ENCODE measurements around the gene ACTN4. TPM values are rescaled to one million over a fixed set of nuclear protein-coding genes. Genes with fewer than 3 reads are reported as not detected.
A peak's percentile ranks its signal among the peaks of the same experiment; 100 is the strongest.

Gene ACTN4
- total and polyA plus RNA-seq, 12 donors: 148 to 773 (median 558) TPM

- TF ChIP-seq CTCF (IDR thresholded peaks at IDR 0.05) (no peak), POLR2A (IDR thresholded peaks at IDR 0.05) (no peak)
These were observed 72.5 kb downstream of the ACTN4 start for GRCh38 chr19:38719761-38720558.

DNA sequence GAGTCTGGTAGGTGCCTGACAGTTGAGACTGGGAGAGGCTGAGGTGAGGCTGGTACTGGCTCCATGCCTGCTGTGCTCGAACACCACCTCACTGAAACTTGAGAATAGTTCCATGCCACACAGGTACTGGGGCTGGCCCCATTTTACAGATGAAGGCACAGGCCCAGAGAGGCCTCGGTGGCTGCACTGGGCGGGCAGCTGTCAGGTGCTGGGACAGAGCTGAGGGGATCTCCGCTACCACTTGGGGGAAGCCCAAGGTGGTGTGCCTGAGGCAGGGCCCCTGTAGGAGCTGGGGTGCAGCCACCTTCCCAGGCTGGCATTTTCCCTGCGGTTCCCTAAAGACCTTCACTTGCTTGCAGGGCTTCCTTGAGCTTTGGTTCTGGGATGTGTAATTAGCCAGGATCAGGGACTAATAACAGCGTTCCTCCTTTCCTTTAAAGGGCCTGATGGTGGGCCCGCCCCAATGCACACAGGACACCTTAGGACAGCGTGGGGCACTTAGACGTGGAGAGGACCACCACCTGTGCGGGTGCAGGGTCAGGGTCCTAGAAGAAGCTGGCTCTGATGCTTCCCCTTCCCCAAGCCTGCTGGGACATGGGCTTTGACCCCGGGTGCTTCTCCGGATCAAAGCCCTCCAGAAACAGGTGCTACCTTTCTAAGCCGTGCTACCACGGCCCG lies 73.2 kb downstream of the ACTN4 start:
- intact Hi-C loops (cut with DNase I): no loop called here
- TF ChIP-seq POLR2A (IDR thresholded peaks at IDR 0.05): no peak
- TF ChIP-seq CTCF (IDR thresholded peaks at IDR 0.05): no peak

More at GRCh38 chr19:38719761-38720558, 72.5 kb downstream of the ACTN4 start:
- intact Hi-C loops (cut with DNase I): no loop called here
- H3K36me3 ChIP-seq (replicated peaks in 1 of 2): peaks cover 0 to 100% of the 10 kb centered on the region in 2 donors
- no peaks in the 10 kb centered on the region for H3K9me3 ChIP-seq (replicated peaks in 1 of 3)
- WGBS, 4 donors: 76 to 92% (median 77%) methylated on average over 6 to 24 of the region's 24 CpGs
- no peaks in the 10 kb centered on the region for H3K27me3 ChIP-seq
- H3K27ac ChIP-seq: peak overlapping the region in 3 of 5 donors; percentile 19 to 61 (median 34)
- H3K4me1 ChIP-seq (replicated peaks in 1 of 2): peaks cover 0 to 18% of the 10 kb centered on the region in 2 donors
- DNase-seq: no peak
- H3K4me3 ChIP-seq: no peak overlapping the region

DNA sequence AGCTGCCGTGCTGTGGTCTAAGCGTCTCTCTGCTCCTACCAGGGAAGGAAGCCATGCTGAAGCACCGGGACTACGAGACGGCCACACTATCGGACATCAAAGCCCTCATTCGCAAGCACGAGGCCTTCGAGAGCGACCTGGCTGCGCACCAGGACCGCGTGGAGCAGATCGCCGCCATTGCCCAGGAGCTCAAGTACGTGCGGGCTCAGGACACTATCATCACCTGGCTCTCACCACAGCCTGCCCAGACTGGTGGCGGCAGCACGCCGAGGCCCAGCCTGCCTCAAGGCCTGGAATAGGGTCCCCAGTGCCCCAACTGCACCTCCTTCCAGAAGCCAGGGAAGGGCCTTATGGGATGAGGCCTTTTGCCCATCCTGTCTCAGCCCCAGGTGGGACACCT lies 74.0 kb downstream of the ACTN4 start:
- TF ChIP-seq CTCF (IDR thresholded peaks at IDR 0.05) (no peak), POLR2A (IDR thresholded peaks at IDR 0.05) (no peak)
- Histone ChIP-seq H3K27ac (peak overlapping the region in 2 of 5 donors; percentile 66 to 69), H3K9me3 (replicated peaks in 1 of 3) (no peaks in the 10 kb centered on the region), H3K4me3 (no peak overlapping the region), H3K36me3 (replicated peaks in 1 of 2) (peaks cover 0 to 100% of the 10 kb centered on the region in 2 donors), H3K27me3 (no peaks in the 10 kb centered on the region), H3K4me1 (replicated peaks in 1 of 2) (peaks cover 0 to 16% of the 10 kb centered on the region in 2 donors)
- 87 to 97% (median 90%) methylated on average over 12 to 20 of the region's 20 CpGs for WGBS, 4 donors
- no peak for DNase-seq
- intact Hi-C loops (cut with DNase I): no loop called here

More for the DNA sequence above, 73.2 kb downstream of the ACTN4 start:
- Histone ChIP-seq H3K9me3 (replicated peaks in 1 of 3) (no peaks in the 10 kb centered on the region), H3K36me3 (replicated peaks in 1 of 2) (peaks cover 0 to 100% of the 10 kb centered on the region in 2 donors), H3K27me3 (no peaks in the 10 kb centered on the region), H3K4me3 (no peak overlapping the region), H3K4me1 (replicated peaks in 1 of 2) (peaks cover 0 to 16% of the 10 kb centered on the region in 2 donors), H3K27ac (peak overlapping the region in 2 of 5 donors; percentile 34 to 61)
- DNase-seq: no peak
- 92 to 98% (median 93%) methylated on average over 9 to 15 of the region's 15 CpGs for WGBS, 4 donors
